HepG2 (cell line): ENCODE measurements around the gene CLASP2.

Experiments used
- JARID2 ChIP-seq: sonication (generic); formaldehyde crosslinking; IDR thresholded peaks from 2 replicates; pipeline ENCODE4 v1.8.1; 2023; ENCODE audit warnings: missing genetic modification reagents, inconsistent platforms; ENCODE audit not compliant: insufficient replicate concordance
- MTF1 ChIP-seq: sonication (generic); formaldehyde crosslinking; IDR thresholded peaks from 2 replicates; pipeline ENCODE4 v1.5.0; 2020; ENCODE audit warnings: missing genetic modification reagents
- MYNN ChIP-seq: sonication (generic); formaldehyde crosslinking; IDR thresholded peaks from 2 replicates; pipeline ENCODE4 v1.4.0; 2020; ENCODE audit warnings: mild to moderate bottlenecking, low read depth, missing genetic modification reagents
- POLR2A ChIP-seq, 2 experiments: IDR thresholded peaks; 2 replicates each; pipeline ENCODE4 v1.6.1; 2011; ENCODE audit warnings: low read depth in 2 of 2, low read length in 2 of 2, mild to moderate bottlenecking in 1 of 2, moderate library complexity in 1 of 2; ENCODE audit not compliant: insufficient read depth in 1 of 2
- TAF1 ChIP-seq: sonication (generic); formaldehyde crosslinking; IDR thresholded peaks from 2 replicates; pipeline ENCODE4 v1.4.0; 2020; ENCODE audit warnings: missing genetic modification reagents
- TF ChIP-seq, protein P1 (sequence below): sonication (generic); formaldehyde crosslinking; IDR thresholded peaks from 2 replicates; pipeline ENCODE4 v1.5.0; 2020; ENCODE audit warnings: mild to moderate bottlenecking, missing genetic modification reagents, moderate library complexity
- TF ChIP-seq, protein P2 (sequence below): sonication (generic); formaldehyde crosslinking; IDR thresholded peaks from 2 replicates; pipeline ENCODE4 v1.8.1; 2022; ENCODE audit warnings: mild to moderate bottlenecking, missing genetic modification reagents

DNA sequence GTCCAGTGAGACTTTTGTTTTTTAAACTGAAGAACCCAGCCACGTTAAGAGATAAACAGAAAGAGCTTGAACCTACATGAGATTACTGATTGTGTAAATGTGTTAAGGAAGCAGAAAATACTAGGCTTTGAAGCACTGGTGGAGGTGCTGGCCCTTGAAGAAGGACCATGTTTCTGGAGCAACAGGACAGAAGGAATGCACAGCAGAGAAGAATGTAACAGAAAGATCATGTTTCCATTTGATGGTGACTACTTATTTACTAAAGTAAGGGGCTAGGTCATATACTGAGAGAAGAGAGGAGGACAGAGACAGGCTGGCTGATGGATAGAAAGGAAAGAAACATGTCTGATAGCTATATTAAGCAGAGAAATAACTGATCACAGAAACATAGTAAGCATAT is 88.8 kb downstream of the CLASP2 start:
- TF ChIP-seq TAF1 (CRISPR knock-in tag) (no peak), POLR2A (IDR thresholded peaks at IDR 0.05; ENCODE audit: insufficient read depth in 1 of 2, low read depth in 2 of 2, low read length in 2 of 2) (no peak), MTF1 (CRISPR knock-in tag) (no peak), MYNN (CRISPR knock-in tag) (no peak), JARID2 (no peak)
- TF ChIP-seq, protein P1, sequence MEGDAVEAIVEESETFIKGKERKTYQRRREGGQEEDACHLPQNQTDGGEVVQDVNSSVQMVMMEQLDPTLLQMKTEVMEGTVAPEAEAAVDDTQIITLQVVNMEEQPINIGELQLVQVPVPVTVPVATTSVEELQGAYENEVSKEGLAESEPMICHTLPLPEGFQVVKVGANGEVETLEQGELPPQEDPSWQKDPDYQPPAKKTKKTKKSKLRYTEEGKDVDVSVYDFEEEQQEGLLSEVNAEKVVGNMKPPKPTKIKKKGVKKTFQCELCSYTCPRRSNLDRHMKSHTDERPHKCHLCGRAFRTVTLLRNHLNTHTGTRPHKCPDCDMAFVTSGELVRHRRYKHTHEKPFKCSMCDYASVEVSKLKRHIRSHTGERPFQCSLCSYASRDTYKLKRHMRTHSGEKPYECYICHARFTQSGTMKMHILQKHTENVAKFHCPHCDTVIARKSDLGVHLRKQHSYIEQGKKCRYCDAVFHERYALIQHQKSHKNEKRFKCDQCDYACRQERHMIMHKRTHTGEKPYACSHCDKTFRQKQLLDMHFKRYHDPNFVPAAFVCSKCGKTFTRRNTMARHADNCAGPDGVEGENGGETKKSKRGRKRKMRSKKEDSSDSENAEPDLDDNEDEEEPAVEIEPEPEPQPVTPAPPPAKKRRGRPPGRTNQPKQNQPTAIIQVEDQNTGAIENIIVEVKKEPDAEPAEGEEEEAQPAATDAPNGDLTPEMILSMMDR, result no peak
- TF ChIP-seq, protein P2, sequence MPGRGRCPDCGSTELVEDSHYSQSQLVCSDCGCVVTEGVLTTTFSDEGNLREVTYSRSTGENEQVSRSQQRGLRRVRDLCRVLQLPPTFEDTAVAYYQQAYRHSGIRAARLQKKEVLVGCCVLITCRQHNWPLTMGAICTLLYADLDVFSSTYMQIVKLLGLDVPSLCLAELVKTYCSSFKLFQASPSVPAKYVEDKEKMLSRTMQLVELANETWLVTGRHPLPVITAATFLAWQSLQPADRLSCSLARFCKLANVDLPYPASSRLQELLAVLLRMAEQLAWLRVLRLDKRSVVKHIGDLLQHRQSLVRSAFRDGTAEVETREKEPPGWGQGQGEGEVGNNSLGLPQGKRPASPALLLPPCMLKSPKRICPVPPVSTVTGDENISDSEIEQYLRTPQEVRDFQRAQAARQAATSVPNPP (CRISPR knock-in tag), result no peak
